Upper lobe of left lung (tissue), 6 donors: ENCODE results near the gene ARHGEF6. TPM values are rescaled to one million over a fixed set of nuclear protein-coding genes. Genes with fewer than 3 reads are reported as not detected.

Experiments
- ATAC-seq, 2 donors: fragments of 200-7000 bp; cut with Tn5 transposase; one replicate each; pipeline ENCODE4 v1.9.1; 2022; ENCODE audit warnings: mild to moderate bottlenecking in 2 of 2, moderate library complexity in 2 of 2; ENCODE audit not compliant: low FRiP score in 2 of 2
- DNase-seq, 2 donors: peaks; one replicate each; pipeline ENCODE4 v3.0.0-alpha.2; 2019 to 2020
- H3K27ac ChIP-seq, 4 donors: fragments of 200-600 bp; sonication (generic); one replicate each; pipeline ENCODE4 v1.5.1; 2016 to 2019
- H3K27me3 ChIP-seq, 4 donors: fragments of 200-600 bp; sonication (generic); one replicate each; pipeline ENCODE4 v1.5.1; 2017 to 2019
- H3K36me3 ChIP-seq, 4 donors: fragments of 200-600 bp; sonication (generic); one replicate each; pipeline ENCODE4 v1.5.1; 2016 to 2019
- H3K4me1 ChIP-seq, 4 donors: fragments of 200-600 bp; sonication (generic); one replicate each; pipeline ENCODE4 v1.5.1; 2018 to 2019
- H3K4me3 ChIP-seq, 4 donors: fragments of 200-600 bp; sonication (generic); one replicate each; pipeline ENCODE4 v1.5.1; 2017 to 2019; ENCODE audit warnings: mild to moderate bottlenecking in 2 of 4, moderate library complexity in 1 of 4
- H3K9me3 ChIP-seq, 4 donors: fragments of 200-600 bp; sonication (generic); one replicate each; pipeline ENCODE4 v1.5.1; 2018 to 2019
- EP300 ChIP-seq, 4 donors: sonication (generic); formaldehyde crosslinking; IDR thresholded peaks; one replicate each; pipeline ENCODE4 v1.5.1; 2017; ENCODE audit warnings: antibody characterized with exemption in 4 of 4, control low read depth in 2 of 4
- POLR2A ChIP-seq, 4 donors: fragments of 450-650 bp; IDR thresholded peaks; one replicate each; pipeline ENCODE4 v1.5.1; 2016 to 2017; ENCODE audit warnings: antibody characterized with exemption in 4 of 4, mild to moderate bottlenecking in 2 of 4
- POLR2AphosphoS5 ChIP-seq, 2 donors: sonication (generic); formaldehyde crosslinking; IDR thresholded peaks; one replicate each; pipeline ENCODE4 v1.5.1; 2017; ENCODE audit warnings: antibody characterized with exemption in 2 of 2
- WGBS, 2 donors: methylation state at CpG; one replicate each; pipeline ENCODE4 v1.1.5; 2017 to 2018; 5-methylcytosine and 5-hydroxymethylcytosine counted together
- total RNA-seq, 6 donors: library from RNA; depleted of rRNA in 4 of 6; stranded (reverse); fragments of >200 nt in 4 of 6; gene quantifications; one replicate each; pipeline versions ENCODE4 v1.1.0 to v1.2.1, GENCODE V29; 2016 to 2021
- TF ChIP-seq, protein P1 (sequence below), 6 experiments: fragments of 450-650 bp in 4 of 6; fragments of 200-600 bp in 2 of 6; sonication (generic) in 2 of 6; IDR thresholded peaks; one replicate each; pipeline ENCODE4 v1.5.1; 2016 to 2019; ENCODE audit warnings: antibody characterized with exemption in 6 of 6
- donor health status: DM: no; HTN: no; CAD: no; lungs with moderate emphysema.
- donor health status: DM: no; HTN: yes; CAD: no; lungs with severe emphysema.

The ARHGEF6 gene
- total RNA-seq, 6 donors from 2014 or later, result 21.7 to 30.9 (median 27.0) TPM

DNA sequence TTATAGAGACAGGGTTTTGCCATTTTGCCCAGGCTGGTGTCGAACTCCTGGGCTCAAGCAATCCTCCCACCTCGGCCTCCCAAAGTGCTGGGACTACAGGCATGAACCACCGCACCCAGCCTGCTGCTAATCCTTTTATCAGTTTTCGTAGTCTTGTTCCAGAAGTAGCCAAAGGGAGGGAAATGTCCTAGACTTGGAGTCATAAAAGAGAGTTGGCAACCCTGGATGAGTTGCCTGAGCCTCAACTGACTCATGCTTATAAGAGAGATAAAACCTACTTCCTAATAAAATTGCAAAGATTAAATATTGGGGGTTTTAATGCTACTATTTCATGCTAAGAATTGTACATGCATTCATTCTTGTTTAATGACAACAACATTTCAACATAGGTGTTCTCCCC is 88.5 kb downstream of the ARHGEF6 start:
- ATAC-seq (no peak), DNase-seq (no peak)
- Histone ChIP-seq H3K4me3 (no peak overlapping the region), H3K9me3 (no peaks in the 10 kb centered on the region), H3K4me1 (no peaks in the 10 kb centered on the region), H3K27ac (no peak overlapping the region), H3K36me3 (peaks cover 0 to 8% (median 0%) of the 10 kb centered on the region in 4 donors), H3K27me3 (no peaks in the 10 kb centered on the region)
- TF ChIP-seq POLR2AphosphoS5 (IDR thresholded peaks at IDR 0.05) (no peak), POLR2A (IDR thresholded peaks at IDR 0.05) (no peak), EP300 (IDR thresholded peaks at IDR 0.05) (no peak)
- TF ChIP-seq, protein P1, sequence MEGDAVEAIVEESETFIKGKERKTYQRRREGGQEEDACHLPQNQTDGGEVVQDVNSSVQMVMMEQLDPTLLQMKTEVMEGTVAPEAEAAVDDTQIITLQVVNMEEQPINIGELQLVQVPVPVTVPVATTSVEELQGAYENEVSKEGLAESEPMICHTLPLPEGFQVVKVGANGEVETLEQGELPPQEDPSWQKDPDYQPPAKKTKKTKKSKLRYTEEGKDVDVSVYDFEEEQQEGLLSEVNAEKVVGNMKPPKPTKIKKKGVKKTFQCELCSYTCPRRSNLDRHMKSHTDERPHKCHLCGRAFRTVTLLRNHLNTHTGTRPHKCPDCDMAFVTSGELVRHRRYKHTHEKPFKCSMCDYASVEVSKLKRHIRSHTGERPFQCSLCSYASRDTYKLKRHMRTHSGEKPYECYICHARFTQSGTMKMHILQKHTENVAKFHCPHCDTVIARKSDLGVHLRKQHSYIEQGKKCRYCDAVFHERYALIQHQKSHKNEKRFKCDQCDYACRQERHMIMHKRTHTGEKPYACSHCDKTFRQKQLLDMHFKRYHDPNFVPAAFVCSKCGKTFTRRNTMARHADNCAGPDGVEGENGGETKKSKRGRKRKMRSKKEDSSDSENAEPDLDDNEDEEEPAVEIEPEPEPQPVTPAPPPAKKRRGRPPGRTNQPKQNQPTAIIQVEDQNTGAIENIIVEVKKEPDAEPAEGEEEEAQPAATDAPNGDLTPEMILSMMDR (IDR thresholded peaks at IDR 0.05), result no peak
- WGBS, 2 donors, result 78 to 100% methylated on average over 2 to 4 of the region's 4 CpGs

DNA sequence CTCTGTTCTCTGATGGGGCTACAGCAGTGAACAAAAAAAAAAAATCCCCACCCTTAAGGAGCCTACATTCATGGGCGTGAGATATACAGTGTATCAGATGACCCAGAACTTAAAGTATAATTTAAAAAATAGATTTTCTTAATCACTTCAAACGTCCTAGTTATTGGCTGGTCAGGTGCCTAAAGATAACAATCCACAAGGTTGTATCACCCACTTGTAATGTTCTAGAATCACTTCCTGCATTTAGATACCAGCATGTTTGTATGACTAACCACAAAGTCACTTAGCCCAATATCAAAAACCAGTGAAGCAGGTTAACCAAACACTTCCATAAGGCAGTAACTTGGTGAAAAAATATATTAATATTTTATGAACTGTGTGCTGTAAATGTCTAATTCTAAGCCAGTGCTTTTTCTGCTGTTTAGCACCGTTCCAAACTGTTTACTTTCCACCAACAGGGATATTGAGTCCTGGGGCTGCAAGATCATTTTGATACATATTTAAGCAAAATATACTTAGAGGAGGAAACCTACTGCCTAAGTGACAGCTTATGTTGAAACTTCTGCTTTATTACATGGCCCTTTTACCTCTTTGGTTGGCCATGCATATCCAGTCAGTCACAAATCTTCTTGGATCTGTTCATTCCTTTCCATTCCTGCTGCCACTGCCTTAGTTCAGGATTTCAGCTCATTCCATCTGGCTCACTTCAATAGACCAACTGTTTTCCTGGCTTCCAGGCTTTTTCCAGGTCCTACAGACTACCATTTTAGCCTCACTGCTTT is 89.5 kb downstream of the ARHGEF6 start:
- H3K27ac ChIP-seq, result no peak overlapping the region
- no peak for TF ChIP-seq EP300 (IDR thresholded peaks at IDR 0.05)
- TF ChIP-seq POLR2AphosphoS5 (IDR thresholded peaks at IDR 0.05), result no peak
- no peak for TF ChIP-seq POLR2A (IDR thresholded peaks at IDR 0.05)
- TF ChIP-seq, protein P1 (IDR thresholded peaks at IDR 0.05), result no peak
- 45% methylated on average over 3 of the region's 3 CpGs for WGBS, 2 donors
- no peaks in the 10 kb centered on the region for H3K4me1 ChIP-seq
- no peaks in the 10 kb centered on the region for H3K27me3 ChIP-seq
- no peaks in the 10 kb centered on the region for H3K9me3 ChIP-seq
- DNase-seq, result no peak
- no peak for ATAC-seq
- peaks cover 0 to 8% (median 0%) of the 10 kb centered on the region in 4 donors for H3K36me3 ChIP-seq
- H3K4me3 ChIP-seq, result no peak overlapping the region

DNA sequence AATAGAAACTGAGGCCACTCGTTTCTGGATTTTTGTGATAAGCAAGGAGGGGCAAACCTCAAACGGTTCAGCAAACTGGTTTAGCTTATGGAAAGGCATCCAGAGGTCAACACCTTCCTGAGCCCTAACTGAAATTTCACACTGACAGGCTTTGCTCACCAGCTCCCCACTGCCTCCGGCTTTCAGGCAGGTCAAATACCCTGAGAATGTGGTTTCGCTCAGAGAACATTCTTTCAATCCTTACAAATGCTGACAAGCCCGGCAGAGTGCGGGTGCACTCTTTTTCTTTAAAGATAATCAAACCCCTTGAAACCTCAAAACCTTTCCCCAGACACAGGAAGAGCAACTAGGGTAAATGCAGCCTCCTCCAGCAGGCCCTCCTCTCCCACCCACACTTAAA is 91.3 kb downstream of the ARHGEF6 start:
- ATAC-seq (no peak), DNase-seq (no peak)
- Histone ChIP-seq H3K27me3 (no peaks in the 10 kb centered on the region), H3K4me1 (no peaks in the 10 kb centered on the region), H3K36me3 (peaks cover 0 to 14% (median 0%) of the 10 kb centered on the region in 4 donors), H3K4me3 (no peak overlapping the region), H3K9me3 (no peaks in the 10 kb centered on the region), H3K27ac (no peak overlapping the region)
- 63% methylated on average over 6 of the region's 6 CpGs; no CpG with 5 or more reads in 1 of the 2 donors for WGBS, 2 donors
- TF ChIP-seq POLR2A (IDR thresholded peaks at IDR 0.05), result no peak
- TF ChIP-seq EP300 (IDR thresholded peaks at IDR 0.05), result no peak
- no peak for TF ChIP-seq POLR2AphosphoS5 (IDR thresholded peaks at IDR 0.05)
- TF ChIP-seq, protein P1 (IDR thresholded peaks at IDR 0.05), result no peak

DNA sequence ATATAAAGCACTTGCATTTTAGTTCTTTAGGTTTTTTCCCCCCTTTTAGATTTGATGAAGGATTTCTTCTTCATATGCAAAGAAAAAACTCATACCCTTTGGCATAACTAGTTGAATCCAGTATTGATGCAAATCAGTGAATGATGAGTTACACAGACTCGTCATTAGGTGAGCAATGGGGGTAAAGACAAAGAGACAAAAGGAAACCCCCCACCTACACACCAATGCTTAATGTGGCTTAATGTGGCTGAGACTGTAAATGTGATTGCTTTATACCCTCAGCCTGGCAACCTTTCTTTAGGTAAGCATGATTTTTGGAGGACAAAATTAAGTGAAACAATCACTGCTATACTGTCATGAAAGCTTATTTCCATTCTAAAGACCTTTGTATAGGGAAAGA is 93.3 kb downstream of the ARHGEF6 start:
- WGBS, 2 donors, result 54 to 83% methylated on average over 1 of the region's 1 CpG
- peaks cover 0 to 30% (median 0%) of the 10 kb centered on the region in 4 donors for H3K36me3 ChIP-seq
- ATAC-seq (no peak), DNase-seq (no peak)
- TF ChIP-seq EP300 (IDR thresholded peaks at IDR 0.05) (no peak), POLR2AphosphoS5 (IDR thresholded peaks at IDR 0.05) (no peak), POLR2A (IDR thresholded peaks at IDR 0.05) (no peak)
- TF ChIP-seq, protein P1 (IDR thresholded peaks at IDR 0.05), result no peak
- H3K27me3 ChIP-seq, result no peaks in the 10 kb centered on the region
- no peak overlapping the region for H3K4me3 ChIP-seq
- no peaks in the 10 kb centered on the region for H3K4me1 ChIP-seq
- H3K27ac ChIP-seq, result no peak overlapping the region
- H3K9me3 ChIP-seq, result no peaks in the 10 kb centered on the region

DNA sequence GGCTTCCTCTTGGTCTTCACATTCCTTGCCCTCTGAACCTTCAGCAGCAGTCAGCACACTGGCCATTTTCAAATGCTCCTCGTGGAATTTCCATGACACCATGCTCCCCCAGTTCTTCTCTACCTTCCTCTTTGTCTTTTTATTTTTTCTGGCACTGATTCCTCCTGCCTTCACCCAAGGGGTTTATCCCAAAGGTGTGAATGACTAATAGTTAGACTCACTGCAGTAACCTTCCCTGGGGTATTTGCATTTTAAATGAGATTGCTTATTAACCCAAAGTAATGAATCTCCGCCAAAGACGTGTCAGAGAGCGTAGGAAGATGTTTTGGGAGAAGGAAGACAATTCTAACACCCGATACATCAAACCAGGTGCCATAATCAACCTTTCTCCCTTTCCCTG is 96.6 kb downstream of the ARHGEF6 start:
- Histone ChIP-seq H3K27me3 (no peaks in the 10 kb centered on the region), H3K4me3 (no peak overlapping the region), H3K27ac (no peak overlapping the region), H3K4me1 (no peaks in the 10 kb centered on the region), H3K36me3 (peaks cover 0 to 55% (median 0%) of the 10 kb centered on the region in 4 donors), H3K9me3 (no peaks in the 10 kb centered on the region)
- DNase-seq (no peak), ATAC-seq (no peak)
- TF ChIP-seq POLR2A (IDR thresholded peaks at IDR 0.05) (no peak), EP300 (IDR thresholded peaks at IDR 0.05) (no peak), POLR2AphosphoS5 (IDR thresholded peaks at IDR 0.05) (no peak)
- TF ChIP-seq, protein P1 (IDR thresholded peaks at IDR 0.05), result no peak
- 72 to 96% methylated on average over 5 of the region's 5 CpGs for WGBS, 2 donors
